GM12801 (cell line): ENCODE results near the gene ELMOD1.

Experiments
- CTCF ChIP-seq: IDR thresholded peaks from one replicate; pipeline ENCODE4 v1.5.1; 2011; ENCODE audit warnings: control low read depth; ENCODE audit not compliant: insufficient read length; ENCODE audit errors: extremely low read depth

The ELMOD1 gene

GRCh38 chr11:107659310-107659709, 68.4 kb downstream of the ELMOD1 start:
- no peak for TF ChIP-seq CTCF

GRCh38 chr11:107660066-107660465, 69.1 kb downstream of the ELMOD1 start:
- TF ChIP-seq CTCF: no peak

- no peak for TF ChIP-seq CTCF
These were observed 70.7 kb downstream of the ELMOD1 start for GRCh38 chr11:107661656-107662055.

- no peak for TF ChIP-seq CTCF
These were observed 74.1 kb downstream of the ELMOD1 start for GRCh38 chr11:107665018-107665417.

- no peak for TF ChIP-seq CTCF
These were observed 76.1 kb downstream of the ELMOD1 start for GRCh38 chr11:107666911-107667613.

- no peak for TF ChIP-seq CTCF
These were observed 78.3 kb downstream of the ELMOD1 start for GRCh38 chr11:107669191-107669740.

GRCh38 chr11:107669893-107670601, 79.1 kb downstream of the ELMOD1 start:
- no peak for TF ChIP-seq CTCF
